Activated gamma-delta T cell (primary cell): Measurements from ENCODE around the gene TRABD2B.

ENCODE experiments used
- DNase-seq: peaks from one replicate; lab custom pipeline; 2025; lab: John Stamatoyannopoulos, UW

TRABD2B gene

GRCh38 chr1:47776667-47777131, 220.5 kb downstream of the TRABD2B start:
- no peak for DNase-seq

GRCh38 chr1:47774986-47775834, 222.0 kb downstream of the TRABD2B start:
- DNase-seq, result no peak

GRCh38 chr1:47772960-47773682, 224.1 kb downstream of the TRABD2B start:
- DNase-seq, result no peak

- DNase-seq, result no peak
Measured at GRCh38 chr1:47772281-47772680, 224.9 kb downstream of the TRABD2B start.

- no peak for DNase-seq
Measured at GRCh38 chr1:47771751-47772150, 225.4 kb downstream of the TRABD2B start.

- no peak for DNase-seq
Measured at GRCh38 chr1:47769983-47770382, 227.2 kb downstream of the TRABD2B start.

GRCh38 chr1:47769295-47769694, 227.9 kb downstream of the TRABD2B start:
- no peak for DNase-seq

- no peak for DNase-seq
Measured at GRCh38 chr1:47767741-47768100, 229.5 kb downstream of the TRABD2B start.

GRCh38 chr1:47766832-47767740, 230.1 kb downstream of the TRABD2B start:
- no peak for DNase-seq

GRCh38 chr1:47765742-47766485, 231.3 kb downstream of the TRABD2B start:
- DNase-seq, result no peak

GRCh38 chr1:47765236-47765635, 231.9 kb downstream of the TRABD2B start:
- DNase-seq, result no peak

GRCh38 chr1:47764461-47765046, 232.6 kb downstream of the TRABD2B start:
- no peak for DNase-seq

GRCh38 chr1:47763591-47764171, 233.5 kb downstream of the TRABD2B start:
- DNase-seq, result no peak

- DNase-seq, result no peak
Measured at GRCh38 chr1:47761974-47762373, 235.2 kb downstream of the TRABD2B start.

- no peak for DNase-seq
Measured at GRCh38 chr1:47761201-47761930, 235.8 kb downstream of the TRABD2B start.

GRCh38 chr1:47759936-47760629, 237.1 kb downstream of the TRABD2B start:
- no peak for DNase-seq

- no peak for DNase-seq
Measured at GRCh38 chr1:47759251-47759935, 237.8 kb downstream of the TRABD2B start.

GRCh38 chr1:47758341-47759250, 238.6 kb downstream of the TRABD2B start:
- DNase-seq, result no peak
